Measurements from ENCODE around the gene UBE3A. TPM values are rescaled to one million over a fixed set of nuclear protein-coding genes. Genes with fewer than 3 reads are reported as not detected.

The UBE3A gene
- total RNA-seq, 2 experiments from 2014 or later: 102 to 110 TPM

DNA sequence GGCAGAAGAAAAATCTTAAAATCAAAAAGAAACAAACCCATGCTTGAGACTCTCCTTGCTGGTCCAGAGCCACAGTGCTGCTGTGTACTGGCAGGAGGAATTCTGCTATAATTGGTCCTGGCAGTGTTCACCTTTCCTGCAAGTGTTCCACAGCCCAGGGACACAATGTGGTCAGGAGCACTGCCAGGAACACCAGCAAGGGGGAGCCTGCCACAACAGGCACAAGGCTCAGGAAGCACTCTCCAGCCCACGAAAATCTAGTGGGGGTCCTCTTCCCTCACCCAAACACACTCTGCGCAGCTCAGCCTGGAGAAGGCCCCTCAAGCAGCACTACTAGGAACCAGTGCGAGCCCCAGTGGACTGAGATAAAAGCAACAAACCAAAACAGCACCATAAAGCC, 92.9 kb downstream of the UBE3A start:
- DNase-seq (no peak), ATAC-seq (no peak)
- ChIA-PET POLR2A (no interaction called here), CTCF (no interaction called here)
- no peak overlapping the region for H3K4me3 Mint-ChIP-seq
- peaks cover 84% of the 10 kb centered on the region for H3K36me3 Mint-ChIP-seq (ENCODE audit: low read depth)
- H3K27ac Mint-ChIP-seq: no peak overlapping the region
- peaks cover 7% of the 10 kb centered on the region for H3K4me1 Mint-ChIP-seq (ENCODE audit: low read depth)
- intact Hi-C loops (cut with micrococcal nuclease): no loop called here
- TF ChIP-seq, protein P1, sequence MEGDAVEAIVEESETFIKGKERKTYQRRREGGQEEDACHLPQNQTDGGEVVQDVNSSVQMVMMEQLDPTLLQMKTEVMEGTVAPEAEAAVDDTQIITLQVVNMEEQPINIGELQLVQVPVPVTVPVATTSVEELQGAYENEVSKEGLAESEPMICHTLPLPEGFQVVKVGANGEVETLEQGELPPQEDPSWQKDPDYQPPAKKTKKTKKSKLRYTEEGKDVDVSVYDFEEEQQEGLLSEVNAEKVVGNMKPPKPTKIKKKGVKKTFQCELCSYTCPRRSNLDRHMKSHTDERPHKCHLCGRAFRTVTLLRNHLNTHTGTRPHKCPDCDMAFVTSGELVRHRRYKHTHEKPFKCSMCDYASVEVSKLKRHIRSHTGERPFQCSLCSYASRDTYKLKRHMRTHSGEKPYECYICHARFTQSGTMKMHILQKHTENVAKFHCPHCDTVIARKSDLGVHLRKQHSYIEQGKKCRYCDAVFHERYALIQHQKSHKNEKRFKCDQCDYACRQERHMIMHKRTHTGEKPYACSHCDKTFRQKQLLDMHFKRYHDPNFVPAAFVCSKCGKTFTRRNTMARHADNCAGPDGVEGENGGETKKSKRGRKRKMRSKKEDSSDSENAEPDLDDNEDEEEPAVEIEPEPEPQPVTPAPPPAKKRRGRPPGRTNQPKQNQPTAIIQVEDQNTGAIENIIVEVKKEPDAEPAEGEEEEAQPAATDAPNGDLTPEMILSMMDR (IDR thresholded peaks at IDR 0.05): no peak
- no peaks in the 10 kb centered on the region for H3K27me3 Mint-ChIP-seq
- H3K9me3 Mint-ChIP-seq: peaks cover 14% of the 10 kb centered on the region

DNA sequence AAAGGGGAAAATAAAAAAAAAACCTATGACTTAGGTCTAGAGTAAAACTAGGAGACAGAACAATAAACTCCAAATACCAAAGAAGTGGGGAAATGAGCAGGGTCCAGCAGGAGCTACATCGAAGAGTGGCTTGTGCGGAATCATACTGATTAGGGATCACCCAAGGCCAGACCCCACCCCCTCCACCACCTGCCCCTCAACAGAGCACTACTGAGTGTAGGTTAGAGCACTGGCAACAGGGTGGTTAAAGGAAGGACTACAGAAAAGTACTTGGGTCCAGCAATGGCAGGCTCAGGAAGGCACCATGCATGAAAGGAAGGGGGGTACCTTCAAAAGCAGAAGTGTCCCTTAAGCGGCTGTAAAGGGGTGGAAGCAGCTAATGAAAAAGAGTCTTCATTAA, 96.2 kb downstream of the UBE3A start:
- Mint-ChIP-seq H3K36me3 (ENCODE audit: low read depth) (peaks cover 78% of the 10 kb centered on the region), H3K27ac (no peak overlapping the region), H3K4me3 (no peak overlapping the region), H3K4me1 (ENCODE audit: low read depth) (peaks cover 7% of the 10 kb centered on the region), H3K9me3 (peaks cover 2% of the 10 kb centered on the region), H3K27me3 (no peaks in the 10 kb centered on the region)
- TF ChIP-seq, protein P1 (IDR thresholded peaks at IDR 0.05): no peak
- CTCF ChIA-PET: no interaction called here
- POLR2A ChIA-PET: interaction anchor here (0.9 kb wide), 1 partner anchor 21 kb away, joined by 4 read pairs; no protein-coding TSS in a partner anchor
- no peak for DNase-seq
- ATAC-seq: no peak
- intact Hi-C loops (cut with micrococcal nuclease): no loop called here

DNA sequence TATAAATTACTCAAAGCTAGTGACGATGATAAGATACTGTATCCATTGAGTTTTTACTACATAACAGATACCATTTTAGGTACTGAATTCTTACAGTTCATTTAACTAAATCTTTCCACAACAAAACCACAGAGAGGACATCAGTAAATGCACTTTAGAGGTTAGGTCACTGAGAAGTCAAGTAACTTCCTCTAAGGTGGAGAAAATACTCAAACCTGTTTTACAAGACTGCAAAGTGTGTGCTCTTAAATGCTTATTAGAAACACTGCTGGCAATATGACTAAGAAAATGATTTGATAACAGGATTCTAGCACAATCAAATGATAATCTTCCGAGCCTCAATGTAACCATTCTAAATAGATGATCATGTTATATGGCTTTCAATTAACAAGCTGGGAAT, 99.4 kb downstream of the UBE3A start:
- H3K9me3 Mint-ChIP-seq: peaks cover 17% of the 10 kb centered on the region
- peaks cover 76% of the 10 kb centered on the region for H3K36me3 Mint-ChIP-seq (ENCODE audit: low read depth)
- H3K4me1 Mint-ChIP-seq (ENCODE audit: low read depth): peaks cover 2% of the 10 kb centered on the region
- ChIA-PET CTCF (no interaction called here), POLR2A (no interaction called here)
- H3K27me3 Mint-ChIP-seq: no peaks in the 10 kb centered on the region
- ATAC-seq (no peak), DNase-seq (no peak)
- no peak overlapping the region for H3K27ac Mint-ChIP-seq
- TF ChIP-seq, protein P1 (IDR thresholded peaks at IDR 0.05): no peak
- intact Hi-C loops (cut with micrococcal nuclease): no loop called here
- H3K4me3 Mint-ChIP-seq: no peak overlapping the region

DNA sequence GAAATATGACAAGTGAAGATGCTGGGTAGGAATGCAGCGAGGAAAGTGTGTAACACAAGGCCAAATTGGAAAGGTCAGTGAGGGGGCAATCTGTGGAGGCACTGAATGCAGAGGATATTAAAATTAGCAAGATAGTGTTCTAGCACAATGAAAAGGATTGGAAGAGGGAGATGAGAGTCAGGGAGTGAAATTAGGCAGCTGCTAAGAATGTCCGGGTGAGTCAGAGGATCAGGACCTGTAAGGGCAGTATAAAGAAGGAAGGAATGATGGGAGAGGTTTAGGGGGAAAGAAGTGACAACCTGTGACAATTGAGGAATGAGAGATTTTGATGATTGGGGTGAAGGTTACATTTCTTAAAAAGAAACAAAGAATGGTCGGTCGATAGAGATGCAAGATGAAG, 103.5 kb downstream of the UBE3A start:
- no peak for ATAC-seq

DNA sequence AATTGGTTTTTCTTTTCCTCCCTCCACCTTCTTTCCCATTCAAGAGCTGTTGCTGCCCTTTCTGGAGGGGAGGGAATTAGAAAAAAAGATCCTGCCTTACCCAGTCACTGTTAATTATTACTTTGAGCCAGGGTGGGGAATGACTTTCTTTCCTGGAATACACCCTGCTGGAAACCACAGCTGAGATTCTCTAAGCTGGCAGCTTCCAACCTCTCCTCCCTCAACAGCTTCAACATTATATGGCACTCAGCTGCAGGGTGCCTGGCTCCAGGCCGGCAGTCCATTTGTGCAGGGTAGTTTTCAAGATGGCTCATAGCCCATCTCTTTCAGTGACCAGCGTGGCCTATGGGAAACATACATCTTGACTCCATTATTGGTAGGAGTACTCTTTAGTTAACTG, 105.8 kb downstream of the UBE3A start:
- Mint-ChIP-seq H3K4me1 (ENCODE audit: low read depth) (peaks cover 12% of the 10 kb centered on the region), H3K27ac (no peak overlapping the region), H3K27me3 (no peaks in the 10 kb centered on the region), H3K9me3 (peaks cover 17% of the 10 kb centered on the region), H3K36me3 (ENCODE audit: low read depth) (peaks cover 67% of the 10 kb centered on the region), H3K4me3 (no peak overlapping the region)
- DNase-seq: no peak
- ATAC-seq: no peak
- CTCF ChIA-PET: no interaction called here
- POLR2A ChIA-PET: no interaction called here
- TF ChIP-seq, protein P1 (IDR thresholded peaks at IDR 0.05): no peak
- intact Hi-C loops (cut with micrococcal nuclease): no loop called here

More for the DNA sequence above, 103.5 kb downstream of the UBE3A start:
- TF ChIP-seq, protein P1 (IDR thresholded peaks at IDR 0.05): no peak
- intact Hi-C loops (cut with micrococcal nuclease): no loop called here
- CTCF ChIA-PET: no interaction called here
- H3K27ac Mint-ChIP-seq: no peak overlapping the region
- H3K9me3 Mint-ChIP-seq: peaks cover 17% of the 10 kb centered on the region
- no peaks in the 10 kb centered on the region for H3K27me3 Mint-ChIP-seq
- H3K4me3 Mint-ChIP-seq: no peak overlapping the region
- DNase-seq: no peak
- POLR2A ChIA-PET: interaction anchor here (0.6 kb wide), 1 partner anchor 632 kb away, joined by 3 read pairs; no protein-coding TSS in a partner anchor
- no peaks in the 10 kb centered on the region for H3K4me1 Mint-ChIP-seq (ENCODE audit: low read depth)
- peaks cover 78% of the 10 kb centered on the region for H3K36me3 Mint-ChIP-seq (ENCODE audit: low read depth)

All from activated CD8-positive, alpha-beta T cell treated with anti-CD3 and anti-CD28 coated beads for 36 hours (primary cell).